ENCODE measurements around the gene PMS1. TPM values are rescaled to one million over a fixed set of nuclear protein-coding genes. Genes with fewer than 3 reads are reported as not detected.

PMS1 gene
- total RNA-seq, 4 donors from 2014 or later = 6.3 to 15.4 (median 13.2) TPM

- no peaks in the 10 kb centered on the region for H3K9me3 ChIP-seq
- no peak for DNase-seq
- H3K36me3 ChIP-seq = no peaks in the 10 kb centered on the region
- H3K4me3 ChIP-seq = no peak overlapping the region
- no peak overlapping the region for H3K27ac ChIP-seq
- H3K4me1 ChIP-seq = no peaks in the 10 kb centered on the region
- no peaks in the 10 kb centered on the region for H3K27me3 ChIP-seq
- intact Hi-C loops (cut with DNase I) = no loop called here
- TF ChIP-seq CTCF (IDR thresholded peaks at IDR 0.05) (no peak), POLR2A (IDR thresholded peaks at IDR 0.05) (no peak)
These were observed 114.9 kb downstream of the PMS1 start for GRCh38 chr2:189899101-189899500.

GRCh38 chr2:189900726-189901125 is 116.5 kb downstream of the PMS1 start:
- intact Hi-C loops (cut with DNase I) = no loop called here
- Histone ChIP-seq H3K27me3 (no peaks in the 10 kb centered on the region), H3K27ac (no peak overlapping the region), H3K36me3 (no peaks in the 10 kb centered on the region), H3K4me1 (no peaks in the 10 kb centered on the region), H3K9me3 (no peaks in the 10 kb centered on the region), H3K4me3 (no peak overlapping the region)
- TF ChIP-seq POLR2A (IDR thresholded peaks at IDR 0.05) = no peak
- no peak for TF ChIP-seq CTCF (IDR thresholded peaks at IDR 0.05)
- DNase-seq = no peak
- WGBS, 2 donors = 54 to 69% methylated on average over 5 of the region's 5 CpGs

GRCh38 chr2:189901664-189902063 is 117.4 kb downstream of the PMS1 start:
- intact Hi-C loops (cut with DNase I) = no loop called here
- no peak for DNase-seq
- no peak overlapping the region for H3K4me3 ChIP-seq
- TF ChIP-seq POLR2A (IDR thresholded peaks at IDR 0.05) = no peak
- TF ChIP-seq CTCF (IDR thresholded peaks at IDR 0.05) = no peak
- no peaks in the 10 kb centered on the region for H3K36me3 ChIP-seq
- H3K27me3 ChIP-seq = no peaks in the 10 kb centered on the region
- H3K27ac ChIP-seq = no peak overlapping the region
- H3K9me3 ChIP-seq = no peaks in the 10 kb centered on the region
- no peaks in the 10 kb centered on the region for H3K4me1 ChIP-seq

- Histone ChIP-seq H3K27ac (no peak overlapping the region), H3K36me3 (no peaks in the 10 kb centered on the region), H3K27me3 (no peaks in the 10 kb centered on the region), H3K4me1 (no peaks in the 10 kb centered on the region), H3K9me3 (no peaks in the 10 kb centered on the region), H3K4me3 (no peak overlapping the region)
- no peak for DNase-seq
- intact Hi-C loops (cut with DNase I) = no loop called here
- WGBS, 2 donors = 51 to 56% methylated on average over 3 of the region's 3 CpGs
- no peak for TF ChIP-seq CTCF (IDR thresholded peaks at IDR 0.05)
- TF ChIP-seq POLR2A (IDR thresholded peaks at IDR 0.05) = no peak
These were observed 129.6 kb downstream of the PMS1 start for GRCh38 chr2:189913821-189914220.

GRCh38 chr2:189916651-189917050 is 132.4 kb downstream of the PMS1 start:
- intact Hi-C loops (cut with DNase I) = no loop called here
- Histone ChIP-seq H3K27me3 (no peaks in the 10 kb centered on the region), H3K27ac (no peak overlapping the region), H3K4me1 (no peaks in the 10 kb centered on the region), H3K9me3 (no peaks in the 10 kb centered on the region), H3K4me3 (no peak overlapping the region), H3K36me3 (no peaks in the 10 kb centered on the region)
- TF ChIP-seq CTCF (IDR thresholded peaks at IDR 0.05) = no peak
- TF ChIP-seq POLR2A (IDR thresholded peaks at IDR 0.05) = no peak
- WGBS, 2 donors = 81 to 82% methylated on average over 2 of the region's 2 CpGs
- DNase-seq = no peak

Other genes starting within 250 kb of the PMS1 start
- gene SLC40A1, start 203.7 kb upstream of the PMS1 start, total RNA-seq = 10 to 100 TPM in 2 of 4 donors, 1 to 10 TPM in 2; 5.4 to 34.1 (median 19.1) TPM
- gene ASNSD1, start 123.0 kb upstream of the PMS1 start, total RNA-seq = 10 to 100 TPM; 32.4 to 72.0 (median 38.0) TPM
- 10 to 100 TPM in 1 of 4 donors, 1 to 10 TPM in 3; 1.4 to 10.7 (median 1.9) TPM for gene ANKAR, start 109.8 kb upstream of the PMS1 start, total RNA-seq
- gene OSGEPL1, start 21.7 kb upstream of the PMS1 start, total RNA-seq = 1 to 10 TPM; 2.8 to 8.7 (median 5.0) TPM
- 10 to 100 TPM; 12.5 to 62.0 (median 38.7) TPM for gene ORMDL1, start 111 bp upstream of the PMS1 start, total RNA-seq

Measured in esophagus squamous epithelium (tissue), 5 donors.